WTC11 (cell line): ENCODE data around the gene LSM4.

ENCODE experiments used
- FOXP1 ChIP-seq: sonication (generic); formaldehyde crosslinking; IDR thresholded peaks from 2 replicates; pipeline ENCODE4 v1.8.0; 2022; ENCODE audit warnings: missing genetic modification reagents, mild to moderate bottlenecking, moderate library complexity, borderline replicate concordance
- JAZF1 ChIP-seq: fragments of 250-450 bp; sonication (Bioruptor Pico); IDR thresholded peaks from 2 replicates; pipeline ENCODE4 v1.9.0; 2021; ENCODE audit warnings: moderate library complexity, mild to moderate bottlenecking, inconsistent platforms
- NFE2L1 ChIP-seq: sonication (generic); formaldehyde crosslinking; IDR thresholded peaks from 2 replicates; pipeline ENCODE4 v1.8.1; 2023; ENCODE audit warnings: missing genetic modification reagents
- NR2C2 ChIP-seq: sonication (generic); formaldehyde crosslinking; IDR thresholded peaks from 2 replicates; pipeline ENCODE4 v1.8.0; 2022; ENCODE audit warnings: mild to moderate bottlenecking, missing genetic modification reagents
- SMAD3 ChIP-seq: sonication (generic); formaldehyde crosslinking; IDR thresholded peaks from 2 replicates; pipeline ENCODE4 v1.8.0; 2022; ENCODE audit warnings: missing genetic modification reagents, mild to moderate bottlenecking, borderline replicate concordance
- SP1 ChIP-seq: sonication (generic); formaldehyde crosslinking; conservative IDR thresholded peaks from 2 replicates; pipeline ENCODE4 v1.8.1; 2022; ENCODE audit warnings: missing genetic modification reagents
- TP53 ChIP-seq: sonication (generic); formaldehyde crosslinking; IDR thresholded peaks from 2 replicates; pipeline ENCODE4 v1.8.1; 2023; ENCODE audit warnings: mild to moderate bottlenecking, missing genetic modification reagents
- ZNF138 ChIP-seq: sonication (generic); formaldehyde crosslinking; conservative IDR thresholded peaks from 2 replicates; pipeline ENCODE4 v1.8.1; 2022; ENCODE audit warnings: mild to moderate bottlenecking, moderate library complexity, missing genetic modification reagents
- ZNF416 ChIP-seq: fragments of 250-450 bp; sonication (Bioruptor Pico); IDR thresholded peaks from 2 replicates; pipeline ENCODE4 v1.9.0; 2021; ENCODE audit warnings: mild to moderate bottlenecking, inconsistent platforms
- TF ChIP-seq, protein P1 (sequence below): fragments of 200-600 bp; IDR thresholded peaks from 2 replicates; pipeline ENCODE4 v1.8.0; 2022; ENCODE audit warnings: antibody characterized with exemption
- TF ChIP-seq, protein P2 (sequence below): sonication (generic); formaldehyde crosslinking; IDR thresholded peaks from 2 replicates; pipeline ENCODE4 v1.8.1; 2022; ENCODE audit warnings: low read depth, missing genetic modification reagents, borderline replicate concordance
- TF ChIP-seq, protein P3 (sequence below): sonication (generic); formaldehyde crosslinking; conservative IDR thresholded peaks from 2 replicates; pipeline ENCODE4 v1.8.1; 2022; ENCODE audit warnings: mild to moderate bottlenecking, missing genetic modification reagents
- TF ChIP-seq, protein P4 (sequence below): fragments of 250-450 bp; sonication (Bioruptor Pico); IDR thresholded peaks from 2 replicates; pipeline ENCODE4 v1.9.0; 2021; ENCODE audit warnings: moderate library complexity, mild to moderate bottlenecking, inconsistent platforms, borderline replicate concordance

DNA sequence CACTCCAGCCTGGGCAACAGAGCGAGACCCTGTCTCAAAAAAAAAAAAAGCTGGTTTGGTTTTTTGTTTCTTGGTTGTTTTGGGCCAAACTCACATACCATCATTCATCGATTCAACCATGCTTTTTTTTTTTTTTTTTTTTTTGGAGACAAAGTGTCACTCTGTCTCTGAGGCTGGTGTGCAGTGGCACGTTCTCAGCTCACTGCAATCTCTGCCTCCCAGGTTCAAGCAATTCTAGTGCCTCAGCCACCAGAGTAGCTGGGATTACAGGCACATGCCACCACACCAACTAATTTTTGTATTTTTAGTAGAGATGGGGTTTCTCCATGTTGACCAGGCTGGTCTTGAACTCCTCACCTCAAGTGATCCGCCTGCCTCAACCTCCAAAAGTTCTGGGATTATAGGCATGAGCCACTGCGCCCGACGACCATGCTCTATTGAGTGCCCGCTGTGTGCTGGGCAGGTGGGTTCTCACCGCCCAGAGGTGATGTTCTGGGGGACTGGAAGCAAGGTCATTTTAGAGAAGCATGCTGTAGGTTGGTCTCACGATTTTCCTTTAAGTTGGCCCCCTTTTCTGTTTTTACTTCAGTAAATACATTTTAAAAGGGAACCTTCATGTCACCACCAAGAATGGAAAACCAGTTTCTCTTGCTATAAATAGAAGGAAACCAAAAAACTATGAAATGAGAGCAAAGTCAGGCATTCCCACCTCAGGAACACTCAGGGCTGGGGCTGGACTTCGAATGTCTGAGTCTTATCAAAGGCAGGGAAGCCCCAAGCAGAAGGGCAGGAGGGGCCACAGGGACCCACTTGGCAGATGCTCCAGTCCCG, 33.2 kb downstream of the LSM4 start:
- TF ChIP-seq, protein P1, sequence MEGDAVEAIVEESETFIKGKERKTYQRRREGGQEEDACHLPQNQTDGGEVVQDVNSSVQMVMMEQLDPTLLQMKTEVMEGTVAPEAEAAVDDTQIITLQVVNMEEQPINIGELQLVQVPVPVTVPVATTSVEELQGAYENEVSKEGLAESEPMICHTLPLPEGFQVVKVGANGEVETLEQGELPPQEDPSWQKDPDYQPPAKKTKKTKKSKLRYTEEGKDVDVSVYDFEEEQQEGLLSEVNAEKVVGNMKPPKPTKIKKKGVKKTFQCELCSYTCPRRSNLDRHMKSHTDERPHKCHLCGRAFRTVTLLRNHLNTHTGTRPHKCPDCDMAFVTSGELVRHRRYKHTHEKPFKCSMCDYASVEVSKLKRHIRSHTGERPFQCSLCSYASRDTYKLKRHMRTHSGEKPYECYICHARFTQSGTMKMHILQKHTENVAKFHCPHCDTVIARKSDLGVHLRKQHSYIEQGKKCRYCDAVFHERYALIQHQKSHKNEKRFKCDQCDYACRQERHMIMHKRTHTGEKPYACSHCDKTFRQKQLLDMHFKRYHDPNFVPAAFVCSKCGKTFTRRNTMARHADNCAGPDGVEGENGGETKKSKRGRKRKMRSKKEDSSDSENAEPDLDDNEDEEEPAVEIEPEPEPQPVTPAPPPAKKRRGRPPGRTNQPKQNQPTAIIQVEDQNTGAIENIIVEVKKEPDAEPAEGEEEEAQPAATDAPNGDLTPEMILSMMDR = no peak
- TF ChIP-seq, protein P2, sequence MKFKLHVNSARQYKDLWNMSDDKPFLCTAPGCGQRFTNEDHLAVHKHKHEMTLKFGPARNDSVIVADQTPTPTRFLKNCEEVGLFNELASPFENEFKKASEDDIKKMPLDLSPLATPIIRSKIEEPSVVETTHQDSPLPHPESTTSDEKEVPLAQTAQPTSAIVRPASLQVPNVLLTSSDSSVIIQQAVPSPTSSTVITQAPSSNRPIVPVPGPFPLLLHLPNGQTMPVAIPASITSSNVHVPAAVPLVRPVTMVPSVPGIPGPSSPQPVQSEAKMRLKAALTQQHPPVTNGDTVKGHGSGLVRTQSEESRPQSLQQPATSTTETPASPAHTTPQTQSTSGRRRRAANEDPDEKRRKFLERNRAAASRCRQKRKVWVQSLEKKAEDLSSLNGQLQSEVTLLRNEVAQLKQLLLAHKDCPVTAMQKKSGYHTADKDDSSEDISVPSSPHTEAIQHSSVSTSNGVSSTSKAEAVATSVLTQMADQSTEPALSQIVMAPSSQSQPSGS (CRISPR knock-in tag) = no peak
- TF ChIP-seq TP53 (no peak), SP1 (no peak), ZNF416 (CRISPR knock-in tag) (no peak), NFE2L1 (CRISPR knock-in tag) (no peak), FOXP1 (CRISPR knock-in tag) (no peak), ZNF138 (CRISPR knock-in tag) (no peak), NR2C2 (CRISPR knock-in tag) (no peak), JAZF1 (CRISPR knock-in tag) (no peak), SMAD3 (no peak)
- TF ChIP-seq, protein P3, sequence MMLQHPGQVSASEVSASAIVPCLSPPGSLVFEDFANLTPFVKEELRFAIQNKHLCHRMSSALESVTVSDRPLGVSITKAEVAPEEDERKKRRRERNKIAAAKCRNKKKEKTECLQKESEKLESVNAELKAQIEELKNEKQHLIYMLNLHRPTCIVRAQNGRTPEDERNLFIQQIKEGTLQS (CRISPR knock-in tag) = no peak
- TF ChIP-seq, protein P4, sequence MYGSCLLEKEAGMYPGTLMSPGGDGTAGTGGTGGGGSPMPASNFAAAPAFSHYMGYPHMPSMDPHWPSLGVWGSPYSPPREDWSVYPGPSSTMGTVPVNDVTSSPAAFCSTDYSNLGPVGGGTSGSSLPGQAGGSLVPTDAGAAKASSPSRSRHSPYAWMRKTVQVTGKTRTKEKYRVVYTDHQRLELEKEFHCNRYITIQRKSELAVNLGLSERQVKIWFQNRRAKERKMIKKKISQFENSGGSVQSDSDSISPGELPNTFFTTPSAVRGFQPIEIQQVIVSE = no peak
